Measurements from ENCODE around the gene RNF207. TPM values are rescaled to one million over a fixed set of nuclear protein-coding genes. Genes with fewer than 3 reads are reported as not detected.

The RNF207 gene
- total RNA-seq, 1 donor from 2014 or later: 83.3 TPM

- intact Hi-C loops (cut with micrococcal nuclease): no loop called here
- no peak for TF ChIP-seq CTCF (IDR thresholded peaks at IDR 0.05; ENCODE audit: borderline replicate concordance)
- Histone ChIP-seq H3K9me3 (replicated peaks) (no peaks in the 10 kb centered on the region), H3K27ac (replicated peaks) (peak overlapping the region; percentile 82), H3K36me3 (peaks cover 67% of the 10 kb centered on the region), H3K27me3 (ENCODE audit: low read depth) (no peaks in the 10 kb centered on the region), H3K4me1 (peaks cover 55% of the 10 kb centered on the region), H3K4me3 (peak overlapping the region; percentile 7)
- DNase-seq: peak; percentile 72
Observed at GRCh38 chr1:6222636-6223035, 16.7 kb downstream of the RNF207 start.

DNA sequence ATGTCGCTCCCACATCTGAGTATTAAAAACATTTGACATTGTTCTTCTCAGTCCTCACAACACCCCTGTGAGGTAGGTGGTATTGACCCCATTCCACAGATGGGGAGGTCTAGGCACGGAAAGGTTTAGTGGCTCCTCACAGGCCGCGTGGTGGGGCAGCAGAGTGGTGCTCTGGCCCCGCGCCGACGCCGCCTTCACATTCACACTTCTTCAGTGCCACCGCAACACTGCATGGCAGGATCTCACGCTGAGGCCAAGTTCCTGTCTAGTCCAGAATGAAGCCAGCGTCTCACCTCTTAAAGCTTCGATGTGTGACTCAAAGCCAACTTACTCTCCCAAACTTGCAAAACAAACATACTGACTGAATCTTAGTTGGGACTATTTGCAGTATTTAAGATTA lies 17.7 kb downstream of the RNF207 start:
- H3K4me1 ChIP-seq: peaks cover 55% of the 10 kb centered on the region
- no peak overlapping the region for H3K4me3 ChIP-seq
- H3K27ac ChIP-seq (replicated peaks): peak overlapping the region; percentile 82
- H3K27me3 ChIP-seq (ENCODE audit: low read depth): no peaks in the 10 kb centered on the region
- H3K9me3 ChIP-seq (replicated peaks): no peaks in the 10 kb centered on the region
- TF ChIP-seq CTCF (IDR thresholded peaks at IDR 0.05; ENCODE audit: borderline replicate concordance): no peak
- peak; percentile 58 for DNase-seq
- peaks cover 67% of the 10 kb centered on the region for H3K36me3 ChIP-seq
- intact Hi-C loops (cut with micrococcal nuclease): no loop called here

- peaks cover 75% of the 10 kb centered on the region for H3K36me3 ChIP-seq
- H3K27me3 ChIP-seq (ENCODE audit: low read depth): no peaks in the 10 kb centered on the region
- H3K27ac ChIP-seq (replicated peaks): peak overlapping the region; percentile 82
- peaks cover 55% of the 10 kb centered on the region for H3K4me1 ChIP-seq
- H3K9me3 ChIP-seq (replicated peaks): no peaks in the 10 kb centered on the region
- H3K4me3 ChIP-seq: no peak overlapping the region
- no peak for TF ChIP-seq CTCF (IDR thresholded peaks at IDR 0.05; ENCODE audit: borderline replicate concordance)
- intact Hi-C loops (cut with micrococcal nuclease): no loop called here
- DNase-seq: no peak
Observed at GRCh38 chr1:6224718-6225117, 18.8 kb downstream of the RNF207 start.

- intact Hi-C loops (cut with micrococcal nuclease): no loop called here
- Histone ChIP-seq H3K36me3 (peaks cover 83% of the 10 kb centered on the region), H3K27ac (replicated peaks) (peak overlapping the region; percentile 82), H3K4me3 (no peak overlapping the region), H3K9me3 (replicated peaks) (no peaks in the 10 kb centered on the region), H3K4me1 (peaks cover 55% of the 10 kb centered on the region), H3K27me3 (ENCODE audit: low read depth) (no peaks in the 10 kb centered on the region)
- TF ChIP-seq CTCF (IDR thresholded peaks at IDR 0.05; ENCODE audit: borderline replicate concordance): no peak
- no peak for DNase-seq
Observed at GRCh38 chr1:6225651-6226050, 19.7 kb downstream of the RNF207 start.

DNA sequence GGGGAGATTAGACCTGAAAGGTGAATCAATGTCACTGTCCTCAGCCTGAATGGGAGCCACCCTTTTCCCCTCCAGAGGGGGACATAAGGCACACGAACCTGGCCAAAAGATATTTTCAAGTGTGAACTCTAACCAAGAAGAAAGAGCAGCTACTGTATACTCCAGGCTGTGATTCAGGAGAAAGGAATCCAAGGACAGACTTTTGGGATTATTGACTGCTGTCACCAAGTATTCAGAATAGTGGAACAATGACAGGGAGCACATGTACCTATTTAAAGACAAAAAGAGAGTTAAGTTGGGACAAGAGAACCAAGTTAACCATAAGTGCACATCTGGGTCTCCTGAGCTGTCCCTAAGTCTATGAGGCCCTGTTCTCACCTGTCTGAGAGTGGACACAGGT lies 27.5 kb downstream of the RNF207 start:
- Histone ChIP-seq H3K9me3 (replicated peaks) (no peaks in the 10 kb centered on the region), H3K4me3 (no peak overlapping the region), H3K36me3 (peaks cover 62% of the 10 kb centered on the region), H3K27me3 (ENCODE audit: low read depth) (no peaks in the 10 kb centered on the region), H3K27ac (replicated peaks) (peak overlapping the region; percentile 17), H3K4me1 (peaks cover 40% of the 10 kb centered on the region)
- no peak for TF ChIP-seq CTCF (IDR thresholded peaks at IDR 0.05; ENCODE audit: borderline replicate concordance)
- no peak for DNase-seq
- intact Hi-C loops (cut with micrococcal nuclease): no loop called here

Measured in left ventricle myocardium inferior (tissue), 1 donor.